ENCODE measurements around the gene PON1.

GRCh38 chr7:95255691-95256090 is 68.6 kb downstream of the PON1 start:
- no peak for TF ChIP-seq EP300 (conservative IDR thresholded peaks at IDR 0.05; ENCODE audit: poor library complexity, severe bottlenecking)
- no peak for TF ChIP-seq CTCF (IDR thresholded peaks at IDR 0.05; ENCODE audit: poor library complexity, severe bottlenecking)
- TF ChIP-seq RAD21 (conservative IDR thresholded peaks at IDR 0.05) = no peak
- no peak for TF ChIP-seq EZH2 (IDR thresholded peaks at IDR 0.05; ENCODE audit: borderline replicate concordance, insufficient read depth, low read length, poor library complexity, severe bottlenecking)
- no peak for TF ChIP-seq POLR2AphosphoS5 (IDR thresholded peaks at IDR 0.05)
- no peak for TF ChIP-seq MXI1 (conservative IDR thresholded peaks at IDR 0.05; ENCODE audit: poor library complexity, severe bottlenecking)

All from neural cell (in vitro differentiated cells).